AG04449 (cell line): ENCODE measurements around the gene TMEM271.

ENCODE experiments used
- CTCF ChIA-PET: fragments of 350-600 bp; formaldehyde crosslinking; extraction: SDS; loops from one replicate; lab custom pipeline; 2021; ENCODE audit warnings: antibody characterized with exemption; lab: Yijun Ruan, JAX
- POLR2A ChIA-PET: fragments of 400-600, 350-600 bp; formaldehyde crosslinking; extraction: SDS; loops from one replicate; lab custom pipeline; 2020; ENCODE audit warnings: antibody characterized with exemption, inconsistent platforms; lab: Yijun Ruan, JAX
- DNase-seq: peaks from one replicate; pipeline ENCODE4 v3.0.0-alpha.2; 2010; ENCODE audit warnings: low read depth, low spot score
- H3K4me3 ChIP-seq: 2 replicates; pipeline ENCODE4 v1.5.1; 2011; ENCODE audit warnings: low read depth, mild to moderate bottlenecking, control low read depth, low read length
- CTCF ChIP-seq: IDR thresholded peaks from one replicate; pipeline ENCODE4 v1.5.1; 2011; ENCODE audit warnings: mild to moderate bottlenecking, moderate library complexity, low read length, control low read depth, inconsistent platforms; ENCODE audit not compliant: insufficient read depth; ENCODE audit errors: missing control alignments

TMEM271 gene

GRCh38 chr4:579543-580175 is 3.6 kb upstream of the TMEM271 start:
- POLR2A ChIA-PET: no interaction called here
- no peak for TF ChIP-seq CTCF
- no peak overlapping the region for H3K4me3 ChIP-seq
- DNase-seq: no peak
- CTCF ChIA-PET: no interaction called here

- no peak overlapping the region for H3K4me3 ChIP-seq
- TF ChIP-seq CTCF: no peak
- no peak for DNase-seq
- POLR2A ChIA-PET: no interaction called here
- CTCF ChIA-PET: no interaction called here
Observed at GRCh38 chr4:578451-579443, 2.7 kb upstream of the TMEM271 start.

DNA sequence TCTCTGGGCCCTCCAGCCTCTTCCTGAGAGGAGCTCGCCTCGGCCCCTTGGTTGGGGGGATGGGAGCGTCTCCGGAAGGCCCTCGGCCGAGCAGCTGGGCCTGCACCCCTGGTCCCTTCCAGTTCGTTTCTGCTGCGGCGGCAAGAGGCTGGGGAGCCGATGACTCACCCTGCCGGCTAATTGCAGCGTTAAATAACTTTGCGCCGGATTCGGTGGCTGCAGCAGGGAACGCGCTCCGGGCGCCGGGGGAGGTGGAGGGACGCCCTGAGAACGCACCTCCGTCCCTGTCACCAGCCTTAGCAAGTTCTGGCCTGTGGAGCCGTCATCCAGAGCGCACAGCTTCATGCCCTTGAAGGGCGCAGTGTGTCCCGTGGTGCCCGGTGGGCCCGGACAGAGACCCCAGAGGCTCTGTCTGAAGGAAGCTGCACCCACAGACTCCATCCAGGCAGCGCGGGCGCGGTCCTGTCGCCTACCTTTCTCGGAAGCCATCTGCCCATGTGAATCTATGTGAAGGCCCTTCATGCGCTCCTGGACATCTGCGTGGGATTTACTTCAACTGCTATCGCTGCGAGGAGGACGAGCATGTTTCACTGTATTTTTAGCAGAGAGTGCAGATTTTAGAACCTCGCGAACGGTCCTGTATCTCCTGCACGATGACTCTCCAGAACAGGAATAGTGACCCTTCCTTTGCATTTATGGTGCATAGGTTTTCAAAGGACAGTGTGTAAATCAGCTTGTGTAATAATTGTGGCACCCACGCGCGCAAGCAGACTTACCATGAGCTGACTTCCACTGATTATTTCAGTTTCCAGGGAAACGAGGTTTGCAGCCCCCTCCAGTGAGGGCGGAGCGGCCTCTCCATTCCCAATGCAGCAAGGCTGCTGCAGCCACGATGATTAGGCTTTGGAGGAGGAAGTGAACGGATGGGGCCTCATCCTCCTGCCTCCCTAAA is 1.7 kb upstream of the TMEM271 start:
- CTCF ChIA-PET: no interaction called here
- H3K4me3 ChIP-seq: peak overlapping the region; percentile 15; the same call in 1 of the 2 replicates
- no peak for TF ChIP-seq CTCF
- no peak for DNase-seq
- POLR2A ChIA-PET: no interaction called here

DNA sequence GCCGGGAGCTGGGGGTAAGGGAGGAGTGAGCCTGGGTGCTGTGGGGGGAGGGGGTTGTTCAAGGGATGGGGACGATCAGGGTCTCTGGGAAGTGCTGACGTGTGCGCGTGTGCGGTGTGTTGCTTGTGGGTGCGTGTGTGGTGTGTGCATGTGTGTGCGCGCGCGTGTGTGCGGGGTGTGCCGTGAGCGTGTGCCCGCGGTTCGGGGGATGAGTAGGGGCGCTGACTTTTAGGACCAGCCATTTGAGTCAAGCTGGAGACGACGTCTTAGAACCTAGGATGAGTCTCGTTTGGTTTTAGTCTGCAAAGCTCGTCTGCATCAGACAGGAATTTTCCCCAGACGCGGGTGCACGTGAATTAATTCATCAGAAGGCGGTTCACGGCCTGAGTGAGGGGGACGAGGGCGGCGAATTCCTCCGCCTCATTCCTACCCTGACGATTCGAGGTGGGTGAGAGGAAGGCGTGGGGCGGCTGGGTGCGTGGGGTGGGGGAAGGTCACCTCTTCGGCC is 950 bp upstream of the TMEM271 start:
- TF ChIP-seq CTCF: no peak
- H3K4me3 ChIP-seq: peak overlapping the region; percentile 15; the same call in 1 of the 2 replicates
- DNase-seq: no peak
- POLR2A ChIA-PET: no interaction called here
- CTCF ChIA-PET: no interaction called here

- ChIA-PET POLR2A (no interaction called here), CTCF (no interaction called here)
- no peak for TF ChIP-seq CTCF
- DNase-seq: no peak
- H3K4me3 ChIP-seq: no peak overlapping the region
Observed at GRCh38 chr4:575281-576141, 584 bp downstream of the TMEM271 start.
